Stimulated activated CD4-positive, alpha-beta T cell treated with anti-CD3 and anti-CD28 coated beads, Interleukin-2, amount 100 ng/mL, for 48 hours (primary cell): ENCODE measurements around the gene LRRC37B.
"Not testable (repeated sequence)": the region's sequence is repeated elsewhere in the genome, so short reads cannot be mapped to it uniquely, and the experiment has no call there.

ENCODE experiments used
- DNase-seq, 2 donors: peaks; one replicate each; pipeline ENCODE4 v3.0.0-alpha.2; 2020

LRRC37B gene

DNA sequence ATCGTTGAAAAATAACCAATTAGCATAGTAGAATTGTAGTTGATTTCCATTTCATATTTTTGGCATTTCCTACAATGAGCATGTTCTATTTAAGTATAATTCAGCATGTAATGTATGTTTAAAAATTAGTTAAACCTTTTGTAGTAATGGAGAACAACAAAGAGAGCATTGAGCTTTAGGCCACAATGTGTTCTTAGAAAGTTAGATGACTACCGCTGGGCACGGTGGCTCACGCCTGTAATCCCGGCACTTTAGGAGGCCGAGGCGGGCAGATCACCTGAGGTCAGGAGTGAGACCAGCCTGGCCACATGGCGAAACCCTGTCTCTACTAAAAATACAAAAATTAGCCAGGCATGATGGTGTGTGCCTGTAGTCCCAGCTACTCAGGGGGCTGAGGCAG, 93.1 kb downstream of the LRRC37B start:
- not testable (repeated sequence) for DNase-seq

DNA sequence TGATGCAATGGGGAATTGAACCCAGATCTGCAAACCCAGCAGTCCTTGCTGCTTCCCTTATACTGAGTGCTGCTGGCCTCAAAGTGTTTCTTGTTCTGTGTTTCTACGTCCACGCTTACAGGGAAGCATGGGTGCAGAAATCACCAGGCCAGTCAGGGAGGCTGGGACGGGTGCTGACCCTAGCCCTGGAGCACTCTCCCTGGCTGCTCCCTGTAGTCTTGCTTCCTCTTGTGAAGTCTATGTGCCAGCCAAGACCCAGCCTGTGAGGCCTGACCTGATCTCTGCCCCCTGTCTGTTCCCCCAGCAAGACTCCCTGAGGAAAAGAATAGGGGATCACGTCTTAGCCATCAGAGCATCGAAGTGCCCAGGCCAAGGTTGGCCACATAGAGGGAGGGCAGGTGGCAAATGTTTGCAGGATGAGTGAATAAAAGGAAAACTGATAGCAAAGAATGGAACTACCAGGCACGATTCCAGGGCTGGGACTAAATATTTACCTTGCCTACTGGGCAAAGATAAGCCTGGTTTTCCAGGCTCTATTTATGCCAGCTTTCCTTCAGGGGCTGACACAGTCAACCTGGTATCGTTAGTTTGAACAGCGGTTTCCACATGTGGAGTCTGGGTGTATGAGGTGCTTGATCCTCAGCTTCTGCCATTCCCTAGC, 93.9 kb downstream of the LRRC37B start:
- no peak for DNase-seq

DNA sequence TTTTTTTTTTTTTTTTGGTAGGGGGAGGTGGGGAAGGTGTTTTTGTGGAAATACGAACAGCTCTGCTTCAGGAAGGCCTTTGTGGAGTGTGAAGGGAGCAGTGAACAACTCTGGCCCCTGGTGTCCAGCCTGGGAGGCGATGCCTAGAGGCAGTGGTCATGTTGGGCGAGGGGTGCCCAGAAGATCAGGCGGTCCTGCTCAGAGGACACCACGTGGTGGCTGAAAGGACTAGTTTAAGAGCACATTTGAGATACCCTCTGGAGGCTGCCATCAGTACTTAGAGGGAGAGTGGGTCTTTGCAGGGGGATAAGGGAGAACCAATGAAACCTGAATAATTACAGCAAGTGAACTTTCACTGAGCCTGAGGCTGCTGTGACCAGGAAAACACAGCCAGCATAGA, 95.0 kb downstream of the LRRC37B start:
- DNase-seq = no peak

DNA sequence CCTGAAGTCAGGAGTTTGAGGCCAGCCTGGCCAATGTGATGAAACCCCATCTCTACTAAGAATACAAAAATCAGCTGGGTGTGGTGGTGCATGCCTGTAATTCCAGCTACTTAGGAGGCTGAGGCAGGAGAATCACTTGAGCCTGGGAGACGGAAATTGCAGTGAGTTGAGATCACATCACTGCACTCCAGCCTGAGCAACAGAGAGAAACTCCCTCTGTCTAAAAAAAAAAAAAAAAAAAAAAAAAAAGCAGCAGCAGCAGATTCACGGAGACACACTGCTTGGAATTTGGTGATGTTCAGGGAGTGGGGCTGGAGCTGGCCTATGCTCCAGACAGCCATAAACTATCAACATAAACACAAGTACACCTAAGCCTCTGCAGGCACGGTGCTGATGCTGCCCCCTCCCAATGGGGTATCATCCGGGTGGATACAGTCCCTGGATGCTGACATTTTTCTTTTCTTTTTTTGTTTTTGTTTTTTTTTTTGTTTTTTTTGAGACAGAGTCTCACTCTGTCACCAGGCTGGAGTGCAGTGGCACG, 95.5 kb downstream of the LRRC37B start:
- no peak for DNase-seq
